Fibroblast of skin of right biceps (primary cell): ENCODE results near the gene EIF1AX.
A peak's percentile ranks its signal among the peaks of the same experiment; 100 is the strongest.
"Not testable (repeated sequence)": the region's sequence is repeated elsewhere in the genome, so short reads cannot be mapped to it uniquely, and the experiment has no call there.

Experiments
- DNase-seq: peaks from one replicate; pipeline ENCODE4 v3.0.0-alpha.2; 2013

The EIF1AX gene

GRCh38 chrX:20141281-20142220 is at the start of gene EIF1AX:
TSS of gene EIF1AX (minus strand) at chrX:20141838. CDS start at chrX:20141640, 198 bp downstream.
- DNase-seq = peak; percentile 97

GRCh38 chrX:20189171-20189570 is 47.5 kb upstream of the EIF1AX start:
- DNase-seq = no peak

GRCh38 chrX:20181598-20182329 is 40.1 kb upstream of the EIF1AX start:
- no peak for DNase-seq

GRCh38 chrX:20177093-20177492 is 35.5 kb upstream of the EIF1AX start:
- DNase-seq = no peak

GRCh38 chrX:20173856-20174255 is 32.2 kb upstream of the EIF1AX start:
- DNase-seq = no peak

- DNase-seq = no peak
Measured at GRCh38 chrX:20173313-20173712, 31.7 kb upstream of the EIF1AX start.

DNA sequence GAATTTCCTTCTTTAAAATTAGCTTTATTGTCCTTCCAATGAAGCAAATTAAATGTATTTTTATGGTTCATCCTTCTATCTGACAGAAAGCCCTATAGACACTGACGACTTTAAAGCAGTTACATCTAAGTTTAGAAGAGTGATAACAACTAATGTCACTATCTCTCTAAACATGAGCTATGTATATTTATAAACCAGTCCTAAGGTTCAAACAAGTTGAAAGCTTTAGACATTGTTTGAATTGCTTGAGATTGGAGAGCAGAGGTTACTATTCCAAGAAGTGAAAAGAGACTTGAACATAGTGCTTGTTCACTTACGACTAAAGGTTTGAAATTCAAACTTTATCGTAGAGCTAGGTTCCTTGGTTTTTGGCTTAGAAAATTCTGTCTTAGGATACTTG is 30.2 kb upstream of the EIF1AX start:
- no peak for DNase-seq

- not testable (repeated sequence) for DNase-seq
Measured at GRCh38 chrX:20162516-20162915, 20.9 kb upstream of the EIF1AX start.

- DNase-seq = no peak
Measured at GRCh38 chrX:20159797-20160385, 18.3 kb upstream of the EIF1AX start.

DNA sequence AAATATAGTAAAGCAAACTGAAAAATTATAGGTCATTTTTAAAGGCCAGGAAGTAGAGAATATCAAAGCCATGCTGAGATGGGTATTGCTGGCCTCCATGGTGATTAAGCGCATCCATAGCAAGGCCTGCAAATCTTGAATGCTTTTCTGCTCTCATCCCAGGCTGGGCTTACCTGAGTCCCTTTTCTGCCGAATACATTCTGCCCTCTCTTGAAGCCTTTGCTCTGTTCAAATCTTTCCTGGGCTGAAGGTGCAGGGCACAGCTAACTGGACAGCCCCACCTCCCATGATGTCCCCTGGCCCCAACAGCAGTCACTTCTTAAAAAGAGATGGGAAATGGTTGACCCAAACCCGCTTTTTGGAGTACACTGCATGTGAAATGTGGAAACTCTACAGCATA is 10.1 kb upstream of the EIF1AX start:
- no peak for DNase-seq

DNA sequence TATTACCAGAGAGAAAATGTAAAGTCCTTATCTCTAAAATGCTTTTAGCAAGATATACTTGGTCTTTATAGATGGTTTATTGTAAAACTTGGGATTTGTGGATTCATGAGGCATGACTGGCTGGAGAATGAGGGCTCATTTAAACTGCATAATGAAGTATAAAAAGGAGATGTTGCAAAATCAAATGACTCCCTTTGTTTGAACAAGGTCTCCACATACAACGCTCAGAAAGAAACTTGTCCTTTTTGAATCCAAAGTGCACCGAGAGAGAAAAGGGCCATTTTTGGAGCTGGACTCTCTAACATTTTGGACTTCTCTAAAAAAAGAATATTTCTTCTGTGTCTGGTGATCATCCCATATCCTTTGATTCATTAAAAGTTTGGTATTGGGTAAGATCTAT is 7.7 kb upstream of the EIF1AX start:
- DNase-seq = no peak

DNA sequence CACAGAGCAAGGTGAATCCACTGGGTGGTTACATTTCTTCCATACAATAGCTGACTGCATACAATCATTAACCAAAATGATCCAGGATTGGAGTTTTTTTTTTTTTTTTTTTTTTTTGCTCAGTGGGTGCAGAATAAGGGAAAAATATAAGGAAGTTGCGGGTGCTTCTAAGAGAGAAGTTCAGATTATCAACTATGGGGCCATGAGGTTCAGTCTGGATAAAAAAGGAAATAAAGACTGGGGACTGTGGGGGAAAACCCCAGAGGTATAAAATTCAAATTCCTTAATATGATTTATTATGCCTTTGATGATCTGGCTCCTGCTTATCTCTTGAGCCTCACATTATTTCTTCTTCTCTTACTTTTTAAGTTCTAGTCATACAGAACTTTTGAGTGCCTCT is 5.9 kb upstream of the EIF1AX start:
- no peak for DNase-seq

GRCh38 chrX:20144491-20144890 is 2.9 kb upstream of the EIF1AX start:
- peak; percentile 61 for DNase-seq

- no peak for DNase-seq
Measured at GRCh38 chrX:20143561-20143960, 1.9 kb upstream of the EIF1AX start.

- DNase-seq = no peak
Measured at GRCh38 chrX:20143111-20143510, 1.5 kb upstream of the EIF1AX start.

GRCh38 chrX:20140420-20140819 is 1.2 kb downstream of the EIF1AX start:
- DNase-seq = no peak

GRCh38 chrX:20139966-20140365 is 1.7 kb downstream of the EIF1AX start:
- peak; percentile 65 for DNase-seq

- DNase-seq = no peak
Measured at GRCh38 chrX:20135944-20136343, 5.7 kb downstream of the EIF1AX start.

GRCh38 chrX:20132666-20133065 is 9.0 kb downstream of the EIF1AX start:
- no peak for DNase-seq

GRCh38 chrX:20130357-20130756 is 11.3 kb downstream of the EIF1AX start:
- no peak for DNase-seq

DNA sequence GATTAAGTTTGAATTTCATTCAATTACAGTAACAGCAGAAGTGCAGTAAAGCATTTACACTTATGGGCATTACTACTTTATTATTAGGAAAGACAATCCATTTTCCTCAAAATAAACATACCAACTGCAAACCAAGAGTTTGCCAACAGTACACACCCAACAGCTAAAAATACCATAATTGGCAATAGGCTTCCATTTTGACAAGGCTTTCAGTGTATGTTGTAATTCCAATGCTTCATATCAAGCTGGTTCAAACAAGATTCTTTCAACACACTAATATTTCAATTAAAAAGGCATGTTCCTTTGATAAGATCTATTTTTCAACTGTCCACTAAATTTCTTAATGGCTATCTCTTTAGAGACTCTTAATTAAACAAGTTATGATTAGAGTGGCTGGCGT is 12.1 kb downstream of the EIF1AX start:
- no peak for DNase-seq

GRCh38 chrX:20128670-20129069 is 13.0 kb downstream of the EIF1AX start:
- no peak for DNase-seq

- not testable (repeated sequence) for DNase-seq
Measured at GRCh38 chrX:20127440-20127839, 14.2 kb downstream of the EIF1AX start.

GRCh38 chrX:20126833-20127232 is 14.8 kb downstream of the EIF1AX start:
- DNase-seq = not testable (repeated sequence)
